Activated CD8-positive, alpha-beta T cell treated with anti-CD3 and anti-CD28 coated beads for 36 hours (primary cell): ENCODE data around the gene HACD3. TPM values are rescaled to one million over a fixed set of nuclear protein-coding genes. Genes with fewer than 3 reads are reported as not detected.

ENCODE experiments used
- ATAC-seq: fragments of 200-7000 bp; cut with Tn5 transposase; one replicate; pipeline ENCODE4 v1.10.0; 2021; ENCODE audit warnings: mild to moderate bottlenecking, moderate library complexity
- CTCF ChIA-PET: fragments of 350-600 bp; sonication (Branson Sonifier 250); formaldehyde crosslinking; loops from one replicate; lab custom pipeline; 2021; ENCODE audit warnings: antibody characterized with exemption; lab: Charles Lee
- POLR2A ChIA-PET: fragments of 350-600 bp; sonication (Branson Sonifier 250); formaldehyde crosslinking; loops from one replicate; lab custom pipeline; 2021; ENCODE audit warnings: antibody characterized with exemption; lab: Charles Lee
- DNase-seq: peaks from one replicate; pipeline ENCODE4 v3.0.0-alpha.2; 2020
- H3K27ac Mint-ChIP-seq: one replicate; pipeline ENCODE4 v1.8.0; 2021; ENCODE audit warnings: mild to moderate bottlenecking, mixed read lengths
- H3K27me3 Mint-ChIP-seq: one replicate; pipeline ENCODE4 v1.8.0; 2021; ENCODE audit warnings: mixed read lengths
- H3K36me3 Mint-ChIP-seq: one replicate; pipeline ENCODE4 v1.8.0; 2021; ENCODE audit warnings: low read depth, mixed read lengths
- H3K4me1 Mint-ChIP-seq: one replicate; pipeline ENCODE4 v1.8.0; 2021; ENCODE audit warnings: low read depth, mixed read lengths
- H3K4me3 Mint-ChIP-seq: one replicate; pipeline ENCODE4 v1.8.0; 2021; ENCODE audit warnings: mild to moderate bottlenecking, moderate library complexity, mixed read lengths
- H3K9me3 Mint-ChIP-seq: one replicate; pipeline ENCODE4 v1.8.0; 2021; ENCODE audit warnings: mixed read lengths
- CTCF ChIP-seq: fragments of 200-600 bp; IDR thresholded peaks from one replicate; pipeline ENCODE4 v1.8.0; 2022; ENCODE audit warnings: antibody characterized with exemption, mild to moderate bottlenecking
- intact Hi-C: fragments of 100-400 bp; cut with micrococcal nuclease; formaldehyde crosslinking; loops from one replicate; pipeline ENCODE4 v1.10.0; 2022
- total RNA-seq, 2 experiments: library from RNA; stranded (reverse); gene quantifications; one replicate each; pipeline ENCODE4 v1.2.3, GENCODE V29; 2021

The HACD3 gene
- total RNA-seq, 2 experiments from 2014 or later, result 30.2 to 32.5 TPM

GRCh38 chr15:65529762-65530317, 423 bp upstream of the HACD3 start:
- no peaks in the 10 kb centered on the region for H3K9me3 Mint-ChIP-seq
- no peak for TF ChIP-seq CTCF
- peak overlapping the region; percentile 82 for H3K27ac Mint-ChIP-seq
- no peak for DNase-seq
- H3K4me1 Mint-ChIP-seq, result peaks cover 35% of the 10 kb centered on the region
- peaks cover 11% of the 10 kb centered on the region for H3K36me3 Mint-ChIP-seq
- H3K4me3 Mint-ChIP-seq, result peak overlapping the region; percentile 82
- intact Hi-C loops, result no loop called here
- CTCF ChIA-PET, result interaction anchor here (1.4 to 1.6 kb wide), 3 partner anchors 9 to 41 kb away, joined by 3 to 5 read pairs (median 4); no protein-coding TSS in a partner anchor
- no peaks in the 10 kb centered on the region for H3K27me3 Mint-ChIP-seq
- POLR2A ChIA-PET, result interaction anchor here (0.9 to 2.1 kb wide), 8 partner anchors 14 to 543 kb away, joined by 3 to 9 read pairs (median 3); partner anchors contain the start of gene INTS14
- ATAC-seq, result no peak

- Mint-ChIP-seq H3K27ac (no peak overlapping the region), H3K9me3 (no peaks in the 10 kb centered on the region), H3K4me3 (no peak overlapping the region), H3K36me3 (peaks cover 14% of the 10 kb centered on the region), H3K4me1 (peaks cover 38% of the 10 kb centered on the region), H3K27me3 (no peaks in the 10 kb centered on the region)
- ChIA-PET CTCF (no interaction called here), POLR2A (interaction anchor here (0.7 kb wide), 1 partner anchor 541 kb away, joined by 3 read pairs; no protein-coding TSS in a partner anchor)
- no peak for TF ChIP-seq CTCF
- DNase-seq, result no peak
- intact Hi-C loops, result no loop called here
- no peak for ATAC-seq
These were observed 2.4 kb downstream of the HACD3 start for GRCh38 chr15:65532738-65533051.

- TF ChIP-seq CTCF, result no peak
- H3K4me1 Mint-ChIP-seq, result peaks cover 42% of the 10 kb centered on the region
- no peak overlapping the region for H3K4me3 Mint-ChIP-seq
- H3K27me3 Mint-ChIP-seq, result no peaks in the 10 kb centered on the region
- no peak for DNase-seq
- H3K36me3 Mint-ChIP-seq, result peaks cover 17% of the 10 kb centered on the region
- H3K27ac Mint-ChIP-seq, result no peak overlapping the region
- ATAC-seq, result no peak
- no peaks in the 10 kb centered on the region for H3K9me3 Mint-ChIP-seq
- intact Hi-C loops, result no loop called here
- ChIA-PET CTCF (no interaction called here), POLR2A (no interaction called here)
These were observed 2.9 kb downstream of the HACD3 start for GRCh38 chr15:65533057-65533756.

GRCh38 chr15:65535192-65535591, 4.9 kb downstream of the HACD3 start:
- Mint-ChIP-seq H3K9me3 (no peaks in the 10 kb centered on the region), H3K27ac (no peak overlapping the region), H3K27me3 (no peaks in the 10 kb centered on the region), H3K36me3 (peaks cover 18% of the 10 kb centered on the region), H3K4me1 (peaks cover 41% of the 10 kb centered on the region), H3K4me3 (no peak overlapping the region)
- DNase-seq (no peak), ATAC-seq (no peak)
- ChIA-PET POLR2A (no interaction called here), CTCF (no interaction called here)
- intact Hi-C loops, result no loop called here
- no peak for TF ChIP-seq CTCF

GRCh38 chr15:65540314-65540713, 10.1 kb downstream of the HACD3 start:
- H3K9me3 Mint-ChIP-seq, result no peaks in the 10 kb centered on the region
- ATAC-seq (no peak), DNase-seq (no peak)
- no peaks in the 10 kb centered on the region for H3K27me3 Mint-ChIP-seq
- no peak for TF ChIP-seq CTCF
- peaks cover 10% of the 10 kb centered on the region for H3K36me3 Mint-ChIP-seq
- intact Hi-C loops, result no loop called here
- CTCF ChIA-PET, result interaction anchor here (1.0 to 1.9 kb wide), 2 partner anchors 9 to 22 kb away, joined by 3 to 7 read pairs; no protein-coding TSS in a partner anchor
- no peak overlapping the region for H3K27ac Mint-ChIP-seq
- POLR2A ChIA-PET, result no interaction called here
- H3K4me1 Mint-ChIP-seq, result peaks cover 19% of the 10 kb centered on the region
- no peak overlapping the region for H3K4me3 Mint-ChIP-seq
